HG03439 (cell line): ENCODE results near the gene THRAP3.

Experiments
- ATAC-seq: cut with Tn5 transposase; IDR thresholded peaks from one replicate; pipeline ENCODE4 v1.9.1; 2021; ENCODE audit warnings: mild to moderate bottlenecking, moderate library complexity; ENCODE audit not compliant: unreplicated experiment

The THRAP3 gene

GRCh38 chr1:36297062-36297461 lies 72.8 kb downstream of the THRAP3 start:
- no peak for ATAC-seq

- no peak for ATAC-seq
Measured at GRCh38 chr1:36298640-36299039, 74.4 kb downstream of the THRAP3 start.

- ATAC-seq: no peak
Measured at GRCh38 chr1:36300526-36300925, 76.3 kb downstream of the THRAP3 start.

GRCh38 chr1:36301220-36301619 lies 77.0 kb downstream of the THRAP3 start:
- ATAC-seq: no peak

- ATAC-seq: no peak
Measured at GRCh38 chr1:36303244-36303643, 79.0 kb downstream of the THRAP3 start.

GRCh38 chr1:36303650-36304360 lies 79.6 kb downstream of the THRAP3 start:
- no peak for ATAC-seq

DNA sequence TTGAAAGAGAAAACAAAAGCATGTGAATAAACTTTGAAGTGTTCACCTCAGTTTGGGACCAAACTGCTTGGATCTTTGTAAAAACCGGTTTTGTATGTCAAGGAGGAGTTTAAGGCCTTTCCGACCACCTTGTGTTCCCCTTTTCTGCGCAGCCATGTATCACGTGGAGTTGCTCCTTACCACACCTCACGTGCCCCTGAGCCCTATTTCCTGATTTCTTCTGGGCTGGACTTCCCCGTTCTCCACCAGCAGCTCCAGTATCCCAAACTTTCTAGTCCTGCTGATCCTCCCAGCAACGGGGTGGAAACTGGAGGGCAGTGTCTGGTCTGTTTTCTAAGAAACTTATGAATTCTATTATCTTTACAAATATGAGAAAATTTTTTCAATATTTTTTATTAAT lies 80.3 kb downstream of the THRAP3 start:
- ATAC-seq: no peak

GRCh38 chr1:36304970-36305914 lies 81.0 kb downstream of the THRAP3 start:
- no peak for ATAC-seq

GRCh38 chr1:36305915-36306209 lies 81.6 kb downstream of the THRAP3 start:
- no peak for ATAC-seq

- ATAC-seq: peak; percentile 32
Measured at GRCh38 chr1:36306210-36306901, 82.1 kb downstream of the THRAP3 start, which contains the start of gene SH3D21. TSS of gene SH3D21 (plus strand) at chr1:36306368. CDS start at chr1:36306421, 53 bp downstream.

GRCh38 chr1:36306902-36307456 lies 82.7 kb downstream of the THRAP3 start:
- ATAC-seq: peak; percentile 98

- ATAC-seq: no peak
Measured at GRCh38 chr1:36307601-36308330, 83.5 kb downstream of the THRAP3 start.

DNA sequence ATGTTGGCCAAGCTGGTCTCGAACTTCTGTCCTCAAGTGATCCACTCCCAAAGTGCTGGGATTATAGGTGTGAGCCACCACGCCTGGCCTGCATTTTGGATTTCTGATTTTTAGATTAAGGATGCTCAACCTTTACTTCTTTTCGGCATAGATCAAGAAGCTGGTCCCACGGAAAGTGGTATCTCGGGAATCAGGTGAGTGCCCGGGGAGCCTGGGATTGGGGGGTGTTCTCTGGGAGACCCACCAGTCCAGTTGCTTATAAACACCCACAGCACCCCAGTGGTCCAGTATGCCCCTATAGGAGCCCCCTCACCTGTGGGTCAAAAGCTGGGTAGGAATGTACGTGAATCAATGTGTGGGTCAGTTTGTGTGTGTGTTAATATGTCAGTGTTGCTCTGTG lies 85.2 kb downstream of the THRAP3 start:
- ATAC-seq: no peak

- no peak for ATAC-seq
Measured at GRCh38 chr1:36320291-36320761, 96.1 kb downstream of the THRAP3 start.

DNA sequence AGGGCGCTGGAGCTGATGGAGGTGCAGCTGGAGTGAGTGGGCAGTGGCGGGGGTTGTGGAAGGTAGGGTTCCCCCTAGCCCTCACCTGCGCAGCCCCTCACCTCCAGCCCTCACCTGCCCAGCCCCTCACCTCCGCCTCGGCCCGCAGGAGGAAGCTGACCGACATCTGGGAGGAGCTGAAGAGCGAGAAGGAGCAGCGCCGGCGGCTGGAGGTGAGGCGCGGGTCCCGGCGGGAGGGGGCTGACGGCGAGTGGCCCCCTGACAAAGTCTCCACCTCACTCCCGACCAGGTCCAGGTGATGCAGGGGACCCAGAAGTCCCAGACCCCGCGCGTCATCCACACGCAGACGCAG lies 96.5 kb downstream of the THRAP3 start:
- no peak for ATAC-seq

GRCh38 chr1:36321119-36321951 lies 97.1 kb downstream of the THRAP3 start:
- ATAC-seq: no peak

- no peak for ATAC-seq
Measured at GRCh38 chr1:36322041-36322785, 98.0 kb downstream of the THRAP3 start.

DNA sequence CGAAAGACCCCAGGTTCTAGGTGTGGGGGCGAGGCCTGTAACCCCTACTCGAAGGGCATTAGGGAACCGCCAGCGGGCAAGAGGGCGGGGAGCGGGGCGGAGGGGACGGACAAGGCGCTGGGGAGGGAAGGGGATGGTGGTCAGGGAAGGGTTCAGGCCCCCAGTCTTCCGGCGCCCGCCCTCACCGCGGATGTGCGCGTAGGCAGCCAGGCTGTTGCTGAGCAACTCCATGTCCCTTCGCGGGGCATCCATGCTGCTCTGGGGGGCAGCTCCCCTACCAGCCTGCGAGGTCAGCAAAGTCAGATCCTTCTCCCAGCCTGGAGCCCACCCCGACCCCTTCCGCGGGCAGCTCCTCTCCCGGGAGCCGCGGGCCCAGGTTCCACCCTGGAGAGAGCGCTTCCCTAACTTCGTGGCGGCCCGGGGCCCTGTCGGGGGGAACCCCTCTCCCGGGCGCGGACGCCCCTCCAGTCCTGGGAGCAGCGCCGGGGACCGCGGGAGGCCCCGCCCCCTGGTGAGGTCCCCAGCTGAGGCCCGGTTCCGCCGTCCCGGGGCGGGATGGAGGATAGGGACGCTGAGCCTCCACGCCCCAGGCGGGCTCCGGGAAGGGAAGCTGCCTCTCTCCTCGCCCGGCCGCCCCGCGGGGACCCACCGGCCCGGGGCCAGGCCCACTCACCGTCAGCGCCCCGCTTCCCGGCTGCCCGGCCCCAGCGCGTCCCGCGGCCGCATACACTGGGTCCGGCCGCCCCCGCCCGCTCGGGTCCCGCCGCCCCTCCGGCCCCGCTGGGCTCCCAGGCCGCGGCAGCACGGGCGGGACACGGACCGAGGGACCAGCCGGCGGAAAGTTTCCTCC lies 98.8 kb downstream of the THRAP3 start:
- no peak for ATAC-seq
